BLaER1 (cell line): Measurements from ENCODE around the gene CAPS.
A peak's percentile ranks its signal among the peaks of the same experiment; 100 is the strongest.
"Not testable (repeated sequence)": the region's sequence is repeated elsewhere in the genome, so short reads cannot be mapped to it uniquely, and the experiment has no call there.

ENCODE experiments used
- H3K27ac ChIP-seq: shearing (Covaris generic); formaldehyde crosslinking; 2 replicates; pipeline ENCODE4 v1.8.1; 2022
- H3K27me3 ChIP-seq: shearing (Covaris generic); formaldehyde crosslinking; 2 replicates; pipeline ENCODE4 v1.8.1; 2022
- H3K36me3 ChIP-seq: shearing (Covaris generic); formaldehyde crosslinking; 2 replicates; pipeline ENCODE4 v1.8.1; 2022
- H3K4me1 ChIP-seq: shearing (Covaris generic); formaldehyde crosslinking; 2 replicates; pipeline ENCODE4 v1.8.1; 2022
- H3K4me2 ChIP-seq: shearing (Covaris generic); formaldehyde crosslinking; 2 replicates; pipeline ENCODE4 v1.8.1; 2022
- H3K4me3 ChIP-seq: shearing (Covaris generic); formaldehyde crosslinking; 2 replicates; pipeline ENCODE4 v1.8.1; 2022
- H3K9ac ChIP-seq: shearing (Covaris generic); formaldehyde crosslinking; 2 replicates; pipeline ENCODE4 v1.8.1; 2022
- H3K9me3 ChIP-seq: shearing (Covaris generic); formaldehyde crosslinking; 2 replicates; pipeline ENCODE4 v1.8.1; 2022
- H4K20me1 ChIP-seq: shearing (Covaris generic); formaldehyde crosslinking; 2 replicates; pipeline ENCODE4 v1.8.1; 2022
- Cebpa-rat ChIP-seq: shearing (Covaris generic); IDR thresholded peaks from 2 replicates; pipeline ENCODE4 v1.8.1; 2022

CAPS gene

DNA sequence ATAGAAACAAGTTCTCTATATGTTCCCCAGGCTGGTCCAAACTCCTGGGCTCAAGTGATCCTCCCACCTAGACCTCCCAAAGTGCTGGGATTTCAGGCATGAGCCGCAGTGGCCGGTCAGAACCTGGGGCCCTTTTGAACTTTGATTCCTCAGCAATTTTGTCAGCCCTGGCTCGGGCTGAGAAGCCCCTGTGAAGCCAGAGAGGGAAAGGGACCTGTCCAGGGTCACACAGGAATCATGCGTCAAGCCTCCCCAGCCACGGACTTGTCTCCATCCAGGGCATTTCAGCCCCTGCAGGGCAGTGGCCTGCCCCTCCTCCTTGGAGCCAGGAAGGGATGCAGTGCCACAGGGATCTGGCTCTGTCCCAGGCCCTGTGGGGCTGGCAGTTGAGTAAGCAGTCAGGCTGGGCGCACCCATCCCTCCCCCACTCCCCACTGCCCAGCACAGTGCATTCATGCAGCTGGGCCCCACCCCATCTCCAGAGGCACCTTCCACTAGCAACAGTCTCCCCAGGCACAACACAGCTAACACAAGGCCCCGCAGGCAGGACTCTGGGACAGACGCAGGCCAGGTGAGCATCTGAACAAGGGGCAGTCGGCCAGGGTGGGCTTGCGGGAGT lies at the start of gene CAPS:
Gene CAPS, plus strand, starts transcription at position 516 of the 619 bp plus-strand sequence. CDS start 153 bp downstream, outside the sequence.
- H4K20me1 ChIP-seq = peaks cover 2% of the 10 kb centered on the region; the same call in 1 of the 2 replicates

DNA sequence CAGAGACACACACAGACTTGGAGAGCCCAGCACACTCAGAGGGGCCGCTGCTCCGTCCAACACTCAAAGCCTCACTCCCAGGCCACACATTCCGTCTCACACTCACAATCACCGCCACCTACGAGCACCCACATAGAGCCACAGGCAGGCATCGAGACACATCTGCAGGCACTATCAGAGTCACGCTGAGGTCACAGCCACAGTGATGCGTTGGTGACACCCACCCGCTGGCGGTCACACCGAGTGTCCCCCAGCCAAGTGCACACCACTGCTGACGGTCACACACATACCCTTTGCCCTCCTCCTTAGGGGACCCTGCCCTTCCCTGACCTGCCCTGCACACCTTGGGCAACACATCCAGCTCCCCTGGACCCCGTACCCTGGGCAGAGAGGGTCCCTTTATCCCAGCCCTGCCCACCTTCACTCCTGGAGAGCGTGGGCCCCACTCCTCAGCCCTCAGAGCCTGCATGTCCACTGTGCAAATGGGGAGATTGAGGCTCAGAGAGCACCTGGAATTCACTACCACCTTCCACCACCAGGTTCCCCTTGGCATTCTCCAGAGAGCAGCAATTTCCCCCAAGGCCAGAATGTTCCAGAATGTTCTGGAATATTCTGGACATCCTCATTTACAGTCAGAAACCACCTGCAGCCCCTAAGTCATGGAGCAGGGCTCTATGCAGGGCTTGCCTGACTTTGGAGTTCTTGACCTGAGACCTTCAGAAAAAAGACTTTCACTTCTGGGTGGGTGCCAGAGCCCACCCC lies 49.1 kb upstream of the CAPS start:
- H3K9ac ChIP-seq = no peak overlapping the region
- 0 out of 2 replicates have a peak overlapping the region, but pooled peaks have one; percentile 24 for H3K4me2 ChIP-seq

More for the DNA sequence above, at the start of gene CAPS:
- Histone ChIP-seq H3K9ac (no peak within 1 kb of the TSS), H3K9me3 (no peaks in the 10 kb centered on the region), H3K27me3 (no peaks in the 10 kb centered on the region), H3K4me2 (no peak within 1 kb of the TSS), H3K4me3 (no peak within 1 kb of the TSS), H3K36me3 (peaks cover 86% of the 10 kb centered on the region), H3K27ac (no peak within 1 kb of the TSS), H3K4me1 (peaks cover 8% of the 10 kb centered on the region)
- TF ChIP-seq Cebpa-rat = no peak

DNA sequence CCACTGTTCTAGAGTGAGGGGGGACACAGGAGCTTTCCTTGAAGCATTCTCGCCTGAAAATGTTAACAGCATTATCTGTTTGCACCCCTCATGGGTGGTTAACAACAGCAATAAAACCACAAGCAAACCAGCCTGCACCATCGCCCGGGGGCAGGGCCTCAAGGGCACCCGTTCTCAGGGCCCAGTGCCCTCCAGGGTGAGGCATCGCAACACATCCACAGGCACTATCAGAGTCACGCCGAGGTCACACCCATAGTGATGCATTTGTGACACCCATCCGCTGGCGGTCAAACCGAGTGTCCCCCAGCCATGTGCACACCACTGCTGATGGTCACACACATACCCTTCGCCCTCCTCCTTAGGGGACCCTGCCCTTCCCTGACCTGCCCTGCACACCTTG lies 48.3 kb upstream of the CAPS start:
- no peak for TF ChIP-seq Cebpa-rat

More for the DNA sequence above, 49.1 kb upstream of the CAPS start:
- no peak overlapping the region for H3K27ac ChIP-seq
- no peak for TF ChIP-seq Cebpa-rat
- no peak overlapping the region for H3K4me3 ChIP-seq
- no peaks in the 10 kb centered on the region for H3K36me3 ChIP-seq
- H3K4me1 ChIP-seq = peaks cover 8% of the 10 kb centered on the region
- H3K9me3 ChIP-seq = no peaks in the 10 kb centered on the region
- no peaks in the 10 kb centered on the region; the same call in 1 of the 2 replicates for H4K20me1 ChIP-seq
- H3K27me3 ChIP-seq = no peaks in the 10 kb centered on the region

DNA sequence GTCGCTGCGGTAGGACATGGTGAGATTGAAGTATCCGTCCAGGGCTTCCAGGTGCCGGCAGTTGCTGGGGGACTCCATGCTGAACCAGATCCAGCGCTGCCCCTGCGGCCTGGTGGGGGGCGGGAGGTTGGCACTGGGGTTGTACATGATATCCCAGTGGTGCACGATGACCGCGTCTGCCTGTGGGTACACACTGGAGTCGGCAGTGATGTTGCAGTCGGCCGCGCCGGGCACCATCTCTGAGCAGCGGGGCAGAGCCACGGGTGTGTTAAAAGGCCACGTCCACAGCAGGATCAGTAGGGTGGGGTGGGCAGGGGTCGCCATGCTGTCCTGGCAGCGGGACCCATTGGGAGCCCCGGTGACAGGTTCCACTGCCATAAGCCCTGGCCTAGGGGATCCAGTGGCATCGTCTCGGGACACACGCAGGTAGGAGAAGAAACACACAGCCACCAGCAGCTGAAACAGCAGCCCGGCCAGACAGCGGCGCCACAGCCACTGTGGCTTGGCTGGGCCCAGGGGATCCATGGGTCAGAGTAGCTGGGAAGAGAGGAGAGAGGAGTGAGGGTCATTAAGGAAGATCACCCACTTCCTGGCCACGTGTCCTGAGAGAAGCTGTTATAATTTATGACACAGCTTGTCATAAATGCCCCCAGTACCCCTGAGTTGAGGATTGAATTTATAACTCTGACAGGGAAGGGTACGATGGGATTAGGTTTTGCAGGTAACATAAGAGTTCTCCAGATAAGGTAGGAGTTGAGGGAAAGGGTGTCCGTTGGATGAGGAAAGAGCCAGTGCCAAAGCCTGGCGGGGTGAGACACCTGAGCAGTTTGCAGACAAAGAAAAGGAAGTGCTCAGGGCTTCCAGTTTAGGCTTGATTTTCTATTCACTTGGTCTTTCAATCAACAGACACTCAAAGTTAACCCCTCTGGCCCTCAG lies 46.6 kb upstream of the CAPS start:
- TF ChIP-seq Cebpa-rat = no peak
- no peaks in the 10 kb centered on the region for H3K9me3 ChIP-seq
- no peaks in the 10 kb centered on the region for H3K27me3 ChIP-seq
- no peak overlapping the region for H3K4me2 ChIP-seq
- H3K36me3 ChIP-seq = no peaks in the 10 kb centered on the region
- H3K27ac ChIP-seq = no peak overlapping the region
- peaks cover 8% of the 10 kb centered on the region for H3K4me1 ChIP-seq
- no peaks in the 10 kb centered on the region; the same call in 1 of the 2 replicates for H4K20me1 ChIP-seq
- H3K4me3 ChIP-seq = no peak overlapping the region
- no peak overlapping the region for H3K9ac ChIP-seq

More for the DNA sequence above, 48.3 kb upstream of the CAPS start:
- H3K4me2 ChIP-seq = 0 out of 2 replicates have a peak overlapping the region, but pooled peaks have one; percentile 24
- H3K9ac ChIP-seq = no peak overlapping the region
- H3K27me3 ChIP-seq = no peaks in the 10 kb centered on the region
- no peaks in the 10 kb centered on the region for H3K9me3 ChIP-seq
- no peak overlapping the region for H3K4me3 ChIP-seq
- peaks cover 8% of the 10 kb centered on the region for H3K4me1 ChIP-seq
- no peaks in the 10 kb centered on the region; the same call in 1 of the 2 replicates for H4K20me1 ChIP-seq
- H3K27ac ChIP-seq = no peak overlapping the region
- no peaks in the 10 kb centered on the region for H3K36me3 ChIP-seq

DNA sequence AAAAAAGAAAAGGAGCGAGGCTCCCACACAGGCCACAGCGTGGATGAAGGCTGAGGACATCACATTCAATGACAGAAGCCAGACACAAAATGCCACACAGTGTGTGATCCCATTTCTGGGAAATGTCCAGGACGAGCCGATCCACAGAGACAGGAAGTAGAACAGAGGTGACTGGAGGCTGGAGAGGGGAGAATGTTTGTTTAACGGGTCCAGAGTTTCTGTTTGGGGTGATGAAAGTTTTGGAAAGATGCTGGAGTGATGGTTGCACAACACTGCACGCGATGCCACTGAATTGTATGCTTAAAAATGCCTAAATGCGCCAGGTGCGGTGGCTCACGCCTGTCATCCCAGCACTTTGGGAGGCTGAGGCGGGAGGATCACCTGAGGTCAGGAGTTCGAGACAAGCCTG lies 43.1 kb upstream of the CAPS start:
- Histone ChIP-seq H3K4me1 (no peaks in the 10 kb centered on the region), H4K20me1 (no peaks in the 10 kb centered on the region), H3K27me3 (no peaks in the 10 kb centered on the region), H3K4me2 (no peak overlapping the region), H3K4me3 (no peak overlapping the region), H3K27ac (no peak overlapping the region), H3K9ac (no peak overlapping the region), H3K36me3 (no peaks in the 10 kb centered on the region), H3K9me3 (no peaks in the 10 kb centered on the region)
- no peak for TF ChIP-seq Cebpa-rat

DNA sequence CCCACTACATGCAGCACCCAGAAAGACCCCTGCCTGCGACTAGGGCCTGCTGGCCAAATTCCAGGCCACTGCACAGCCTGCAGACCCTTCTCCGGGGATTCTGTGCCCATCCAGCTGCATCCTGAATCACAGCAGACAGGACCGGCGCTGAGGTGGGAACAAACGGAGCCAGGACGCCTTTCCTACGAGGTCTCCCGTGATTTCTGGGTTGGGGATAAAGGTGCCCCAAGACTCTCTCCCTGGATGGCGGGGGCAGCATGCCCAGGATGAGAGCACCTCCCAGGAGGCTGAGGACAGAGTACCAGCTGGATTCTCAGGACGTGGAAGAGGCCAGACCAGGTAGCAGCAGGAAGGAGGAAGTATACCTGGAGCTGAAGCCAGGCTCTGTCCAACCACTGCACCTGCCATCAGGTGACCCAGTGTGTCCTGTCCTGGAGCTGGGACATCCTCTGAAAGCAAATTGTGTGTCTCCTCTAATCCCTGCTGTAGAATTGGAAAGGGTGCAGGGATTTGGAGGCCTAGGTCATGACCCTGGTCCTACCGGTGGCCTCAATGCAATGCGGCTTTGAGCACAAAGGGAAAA lies 40.3 kb upstream of the CAPS start:
- no peaks in the 10 kb centered on the region for H3K27me3 ChIP-seq
- H3K4me3 ChIP-seq = no peak overlapping the region
- H4K20me1 ChIP-seq = no peaks in the 10 kb centered on the region
- H3K27ac ChIP-seq = no peak overlapping the region
- no peak overlapping the region for H3K4me2 ChIP-seq
- H3K4me1 ChIP-seq = 0 out of 2 replicates have a peak, but pooled peaks cover 6% of the 10 kb centered on the region
- no peak overlapping the region for H3K9ac ChIP-seq
- H3K9me3 ChIP-seq = no peaks in the 10 kb centered on the region
- no peak for TF ChIP-seq Cebpa-rat
- H3K36me3 ChIP-seq = no peaks in the 10 kb centered on the region

DNA sequence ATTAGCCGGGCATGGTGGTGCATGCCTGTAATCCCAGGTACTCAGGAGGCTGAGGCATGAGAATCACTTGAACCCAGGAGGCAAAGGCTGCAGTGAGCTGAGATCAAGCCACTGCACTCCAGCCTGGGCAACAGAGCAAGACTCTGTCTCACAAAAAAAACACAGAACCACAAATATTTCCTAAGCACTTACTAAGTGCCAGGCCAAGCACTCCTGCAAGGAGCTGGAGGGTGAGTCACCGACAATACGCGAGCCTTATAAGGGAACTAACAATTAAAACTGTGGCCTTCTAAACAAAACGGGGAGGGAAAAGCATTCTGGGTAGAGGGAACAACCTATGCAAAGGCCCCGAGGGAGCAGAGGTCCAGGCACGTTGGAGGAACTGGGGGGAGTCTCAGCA lies 39.6 kb upstream of the CAPS start:
- not testable (repeated sequence) for H3K4me3 ChIP-seq, H3K9ac ChIP-seq, H3K4me2 ChIP-seq, H3K36me3 ChIP-seq, H3K4me1 ChIP-seq, H4K20me1 ChIP-seq, H3K9me3 ChIP-seq, H3K27ac ChIP-seq, H3K27me3 ChIP-seq

DNA sequence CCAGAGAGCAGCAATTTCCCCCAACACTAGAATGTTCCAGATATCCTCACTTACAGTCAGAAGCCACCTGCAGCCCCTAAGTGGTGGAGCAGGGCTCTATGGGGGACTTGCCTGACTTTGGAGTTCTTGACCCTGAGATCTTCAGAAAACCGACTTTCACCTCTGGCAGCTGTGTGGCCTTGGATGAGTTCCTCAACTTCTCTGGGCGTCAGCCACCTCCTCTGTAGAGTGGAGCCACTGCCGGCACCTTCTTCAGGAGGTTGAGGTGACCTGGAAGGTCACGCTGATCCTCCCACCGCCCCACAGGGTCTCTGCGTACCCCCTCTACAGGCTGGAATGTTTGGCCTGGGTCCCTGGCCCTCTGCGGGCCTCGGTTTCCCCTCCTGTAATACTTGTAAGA lies 36.6 kb upstream of the CAPS start:
- H3K4me2 ChIP-seq = 0 out of 2 replicates have a peak overlapping the region, but pooled peaks have one; percentile 11
- H3K4me3 ChIP-seq = no peak overlapping the region
- H3K27ac ChIP-seq = no peak overlapping the region
- no peaks in the 10 kb centered on the region for H3K9me3 ChIP-seq
- H3K36me3 ChIP-seq = no peaks in the 10 kb centered on the region
- no peak overlapping the region for H3K9ac ChIP-seq
- TF ChIP-seq Cebpa-rat = no peak
- peaks cover 20% of the 10 kb centered on the region for H3K4me1 ChIP-seq
- no peaks in the 10 kb centered on the region for H3K27me3 ChIP-seq
- no peaks in the 10 kb centered on the region for H4K20me1 ChIP-seq

DNA sequence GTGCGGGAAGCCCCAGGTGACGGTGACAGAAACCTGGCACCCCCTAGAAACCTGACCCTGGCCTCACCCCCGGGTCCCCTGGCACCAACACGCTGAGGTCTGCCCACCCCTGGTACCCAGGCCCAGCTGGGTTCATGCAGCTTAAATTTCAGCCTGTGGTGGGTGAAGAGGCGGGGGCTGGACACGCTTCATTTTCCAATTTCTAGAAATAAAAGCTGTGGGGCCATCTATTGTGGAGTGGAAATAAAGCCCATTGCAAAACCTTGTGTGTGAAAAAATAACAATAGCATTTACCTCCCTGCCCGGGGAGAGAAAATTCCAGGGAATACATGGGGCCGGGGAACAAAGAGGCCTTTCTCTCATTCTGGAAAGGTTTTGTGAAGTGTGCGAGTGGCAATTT lies 36.2 kb upstream of the CAPS start:
- Histone ChIP-seq H4K20me1 (no peaks in the 10 kb centered on the region), H3K9me3 (no peaks in the 10 kb centered on the region), H3K9ac (no peak overlapping the region), H3K27ac (no peak overlapping the region), H3K4me3 (no peak overlapping the region), H3K4me2 (0 out of 2 replicates have a peak overlapping the region, but pooled peaks have one; percentile 11), H3K27me3 (no peaks in the 10 kb centered on the region), H3K4me1 (peaks cover 20% of the 10 kb centered on the region), H3K36me3 (no peaks in the 10 kb centered on the region)
- TF ChIP-seq Cebpa-rat = no peak
